Right forelimb (tissue), 1 donor: ENCODE measurements around the gene GHRHR.

ENCODE experiments used
- DNase-seq: peaks from one replicate; pipeline ENCODE4 v3.0.0-alpha.2; 2018

GHRHR gene

DNA sequence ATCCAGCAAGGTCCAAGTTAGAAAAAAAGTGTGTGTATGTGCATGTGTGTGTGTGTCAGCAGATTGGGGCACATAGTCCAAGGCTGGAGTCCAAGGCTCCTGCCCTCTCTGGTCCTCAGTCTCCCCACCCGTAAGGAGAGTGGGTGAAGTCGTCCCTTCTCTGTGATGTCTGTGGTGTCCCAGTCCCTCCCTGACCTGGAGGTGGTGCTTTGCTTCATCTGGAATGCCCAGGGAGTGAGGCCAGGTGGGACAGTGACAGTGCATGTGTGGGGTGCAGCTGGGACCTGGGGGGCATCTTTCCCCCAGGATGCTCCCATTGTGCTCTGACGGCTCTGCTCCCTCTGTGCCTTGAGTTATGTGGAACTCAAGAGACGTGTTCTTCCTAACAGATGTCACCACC is 34.1 kb upstream of the GHRHR start:
- DNase-seq = no peak

- DNase-seq = peak; percentile 41
These were observed 33.1 kb upstream of the GHRHR start for GRCh38 chr7:30930621-30931020.

- peak; percentile 64 for DNase-seq
These were observed 32.4 kb upstream of the GHRHR start for GRCh38 chr7:30931161-30931928.

GRCh38 chr7:30931929-30932540 is 31.7 kb upstream of the GHRHR start:
- DNase-seq = no peak

- no peak for DNase-seq
These were observed 31.2 kb upstream of the GHRHR start for GRCh38 chr7:30932562-30932961.

DNA sequence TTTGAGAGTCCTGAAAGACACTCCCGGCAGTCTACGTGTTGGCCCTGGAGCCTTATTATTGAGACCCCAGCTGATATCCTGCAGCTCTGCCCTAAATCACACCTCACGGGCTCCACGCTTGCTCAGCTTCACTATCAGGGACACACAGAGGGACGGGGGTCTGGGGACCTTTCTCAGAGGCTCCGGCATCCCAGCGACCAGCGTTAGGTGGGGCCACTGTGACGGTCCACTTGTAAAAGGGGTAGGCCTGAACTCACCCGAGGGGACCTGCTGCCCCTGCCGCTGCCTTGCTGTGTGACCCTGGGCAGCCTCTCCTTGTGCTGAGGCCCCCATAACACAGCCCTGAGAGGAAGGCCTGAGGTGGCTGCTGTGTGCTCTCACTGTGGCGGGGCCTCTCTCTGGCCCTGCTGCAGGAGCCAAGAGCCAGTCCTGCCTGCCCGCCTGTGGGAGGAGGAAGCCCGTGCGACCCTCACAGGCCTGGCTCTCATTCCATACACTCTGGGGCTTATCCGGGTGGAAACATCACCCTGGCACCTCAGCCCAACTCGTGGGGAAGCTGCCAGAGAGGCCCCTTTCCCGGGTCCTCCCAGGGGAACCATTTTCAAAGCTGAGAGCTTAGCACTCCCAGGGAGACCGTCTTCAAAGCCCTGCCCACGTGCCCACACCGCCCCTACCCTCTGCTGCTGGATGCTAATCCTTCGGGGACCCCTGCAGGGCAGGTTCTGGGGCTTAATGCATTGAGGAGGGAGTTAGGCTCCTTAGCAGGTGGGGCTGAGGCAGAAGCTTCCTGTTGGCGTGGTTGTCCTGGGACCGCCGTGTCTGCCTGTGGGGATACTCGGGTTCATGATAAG is 30.4 kb upstream of the GHRHR start:
- peak; percentile 36 for DNase-seq

GRCh38 chr7:30934225-30934624 is 29.5 kb upstream of the GHRHR start:
- peak; percentile 30 for DNase-seq

- DNase-seq = no peak
These were observed 28.8 kb upstream of the GHRHR start for GRCh38 chr7:30934732-30935568.

- DNase-seq = no peak
These were observed 28.2 kb upstream of the GHRHR start for GRCh38 chr7:30935569-30935877.

- DNase-seq = no peak
These were observed 27.0 kb upstream of the GHRHR start for GRCh38 chr7:30936650-30937245.

DNA sequence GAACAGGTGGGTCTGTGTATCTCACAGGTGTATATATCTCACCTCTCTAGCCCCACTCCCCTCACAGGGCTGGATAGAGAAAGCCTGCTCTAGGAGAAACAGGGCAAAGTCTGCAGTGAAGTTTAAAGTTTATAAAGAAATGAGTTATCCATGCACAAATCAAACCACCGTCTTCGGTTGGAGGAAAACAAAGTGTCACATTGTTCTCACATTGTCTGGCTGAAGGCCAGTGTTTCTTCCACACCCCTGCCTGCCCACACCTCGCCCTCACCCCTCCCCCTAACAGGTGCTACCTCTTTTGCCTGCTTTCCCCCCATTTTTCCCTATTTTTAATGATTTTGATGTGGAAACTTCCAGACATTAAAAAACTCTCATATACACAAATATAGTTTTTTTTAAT is 26.3 kb upstream of the GHRHR start:
- no peak for DNase-seq

DNA sequence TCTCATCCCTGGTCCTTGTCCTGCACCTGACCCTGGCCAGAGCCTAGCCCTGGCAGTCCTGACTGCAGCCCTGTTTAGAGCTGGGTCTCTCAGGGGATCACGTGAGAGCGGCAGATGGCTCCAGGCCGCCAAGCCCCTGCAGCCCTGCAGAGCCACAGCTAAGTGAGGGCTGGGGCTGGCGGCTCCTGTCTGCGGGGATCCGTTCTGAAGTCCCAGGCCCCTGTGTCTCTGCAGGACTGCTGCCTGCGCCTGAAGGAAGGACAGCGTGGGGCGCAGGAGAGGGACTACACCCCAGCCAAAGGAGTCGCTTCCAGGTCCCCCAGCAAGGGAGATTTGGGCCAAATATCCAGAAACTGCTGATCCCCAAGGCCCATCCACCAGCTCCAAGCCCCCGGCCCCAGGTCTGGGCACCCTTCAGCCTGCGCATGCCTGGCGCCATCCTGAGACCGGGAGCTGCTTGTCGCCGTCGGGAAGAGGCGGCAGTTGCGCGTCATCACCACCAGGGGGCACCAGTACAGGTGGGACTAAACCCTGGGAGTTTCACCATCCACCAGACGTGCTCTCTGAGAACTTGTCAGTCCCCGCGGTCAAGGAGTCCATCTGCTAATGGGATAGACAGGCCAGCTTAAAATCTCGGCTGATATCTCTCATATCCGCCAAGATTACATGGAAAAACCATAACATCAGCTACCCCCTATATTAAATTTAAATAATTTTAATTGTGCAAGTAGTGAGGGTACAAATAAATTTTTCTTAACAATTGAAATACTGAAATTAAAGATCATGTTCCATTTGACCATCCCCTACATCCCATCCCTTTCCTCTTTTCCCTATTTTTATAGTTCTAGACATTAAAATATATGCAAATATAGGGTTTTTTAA is 25.1 kb upstream of the GHRHR start:
- DNase-seq = peak; percentile 88

DNA sequence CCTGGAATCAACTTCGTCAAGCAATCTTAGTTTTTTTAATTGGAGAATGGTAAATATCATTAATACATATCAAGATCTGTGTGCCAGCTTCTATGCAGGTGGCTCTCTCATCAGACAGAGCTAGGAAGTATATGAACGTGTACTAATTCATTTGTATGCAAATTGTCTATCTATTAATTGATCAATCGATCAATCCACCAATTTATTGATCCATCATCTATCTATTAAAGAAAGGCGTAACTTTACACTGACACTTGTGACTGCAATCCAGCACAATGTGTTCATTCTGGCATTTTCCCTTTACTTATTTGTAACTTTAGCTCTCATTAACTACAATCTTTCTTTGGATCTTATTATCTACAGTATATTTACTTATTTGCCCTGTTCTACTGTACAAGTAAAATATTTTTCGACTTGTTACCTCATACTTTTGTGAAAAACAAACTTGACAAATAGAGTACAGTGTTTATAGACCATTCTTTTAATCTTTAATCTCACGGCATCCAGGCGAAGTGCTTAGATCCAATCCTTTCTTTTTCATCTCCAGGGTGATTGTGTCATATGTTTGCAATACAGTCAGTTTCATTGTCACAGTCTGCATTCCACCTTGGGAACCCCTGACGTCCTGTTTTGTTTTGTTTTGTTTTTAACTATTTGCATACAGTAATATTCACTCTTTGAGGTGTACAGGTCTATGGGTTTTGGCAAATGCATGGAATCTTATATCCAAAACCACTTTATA is 22.0 kb upstream of the GHRHR start:
- no peak for DNase-seq

- no peak for DNase-seq
These were observed 13.6 kb upstream of the GHRHR start for GRCh38 chr7:30950197-30950596.

- DNase-seq = no peak
These were observed 8.8 kb upstream of the GHRHR start for GRCh38 chr7:30954914-30955313.

GRCh38 chr7:30956704-30957103 is 7.0 kb upstream of the GHRHR start:
- no peak for DNase-seq

DNA sequence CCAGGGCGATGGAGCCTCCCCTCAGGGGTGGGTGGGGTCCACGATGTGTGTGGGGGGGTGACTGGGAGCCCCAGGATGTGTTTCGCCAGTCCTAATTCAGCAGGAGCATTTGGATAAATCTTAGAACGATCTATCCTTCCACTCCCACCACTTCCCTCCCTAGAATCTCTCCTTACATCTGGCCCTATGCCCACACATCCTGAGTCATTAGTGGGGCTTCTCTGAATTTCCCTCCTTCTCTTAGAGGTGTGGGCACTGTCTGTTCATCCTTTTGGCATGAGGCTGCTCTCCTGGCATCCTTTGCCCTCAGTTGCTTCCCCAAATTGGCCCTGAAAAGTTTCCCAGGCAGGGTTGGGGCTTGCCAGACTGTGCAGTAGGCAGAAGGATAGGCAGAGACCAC is 1.6 kb downstream of the GHRHR start:
- no peak for DNase-seq

- DNase-seq = no peak
These were observed 2.1 kb downstream of the GHRHR start for GRCh38 chr7:30965883-30966282.

- no peak for DNase-seq
These were observed 4.5 kb downstream of the GHRHR start for GRCh38 chr7:30968294-30968693.

DNA sequence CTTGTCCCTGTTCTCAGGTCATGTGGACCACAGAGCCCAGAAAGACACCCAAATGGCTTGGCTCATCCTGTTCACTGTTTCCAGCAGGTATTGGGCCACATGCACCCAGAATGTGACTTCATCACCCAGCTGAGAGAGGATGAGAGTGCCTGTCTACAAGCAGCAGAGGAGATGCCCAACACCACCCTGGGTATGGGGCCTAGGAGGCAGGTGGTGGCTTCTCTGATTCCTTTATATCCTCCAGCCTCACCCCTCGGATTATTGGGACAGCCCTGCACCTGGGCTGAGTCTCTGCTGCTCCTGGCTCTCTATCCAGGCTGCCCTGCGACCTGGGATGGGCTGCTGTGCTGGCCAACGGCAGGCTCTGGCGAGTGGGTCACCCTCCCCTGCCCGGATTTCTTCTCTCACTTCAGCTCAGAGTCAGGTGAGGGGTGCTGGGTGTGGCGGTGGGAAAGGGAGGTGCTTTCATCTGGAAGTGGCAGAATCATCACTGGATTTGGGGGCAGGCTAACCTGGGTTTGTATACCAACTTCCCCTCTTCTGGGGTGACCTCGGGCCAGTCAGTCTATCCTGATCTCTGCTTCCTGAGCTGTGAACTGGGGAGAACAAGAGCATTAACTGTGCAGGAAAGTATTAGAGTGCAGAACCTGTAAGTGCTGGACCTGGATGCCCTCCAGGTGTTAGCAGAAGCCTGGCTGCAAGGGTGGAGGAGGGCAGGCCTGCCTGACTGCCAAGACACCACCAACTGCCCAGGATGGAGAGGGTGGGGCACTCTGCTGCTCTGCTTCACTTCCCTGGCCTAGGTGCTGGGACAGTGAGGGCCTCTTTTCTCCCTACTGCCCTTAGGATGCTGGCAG is 5.2 kb downstream of the GHRHR start:
- no peak for DNase-seq
